TTC549 (cell line): Measurements from ENCODE around the gene GPR137B.
"Not testable (repeated sequence)": the region's sequence is repeated elsewhere in the genome, so short reads cannot be mapped to it uniquely, and the experiment has no call there.

ENCODE experiments used
- FAIRE-seq: peaks from 2 replicates; lab custom pipeline; 2012; peaks lifted over from hg19 to GRCh38; lab: Jason Lieb, UNC

GPR137B gene

DNA sequence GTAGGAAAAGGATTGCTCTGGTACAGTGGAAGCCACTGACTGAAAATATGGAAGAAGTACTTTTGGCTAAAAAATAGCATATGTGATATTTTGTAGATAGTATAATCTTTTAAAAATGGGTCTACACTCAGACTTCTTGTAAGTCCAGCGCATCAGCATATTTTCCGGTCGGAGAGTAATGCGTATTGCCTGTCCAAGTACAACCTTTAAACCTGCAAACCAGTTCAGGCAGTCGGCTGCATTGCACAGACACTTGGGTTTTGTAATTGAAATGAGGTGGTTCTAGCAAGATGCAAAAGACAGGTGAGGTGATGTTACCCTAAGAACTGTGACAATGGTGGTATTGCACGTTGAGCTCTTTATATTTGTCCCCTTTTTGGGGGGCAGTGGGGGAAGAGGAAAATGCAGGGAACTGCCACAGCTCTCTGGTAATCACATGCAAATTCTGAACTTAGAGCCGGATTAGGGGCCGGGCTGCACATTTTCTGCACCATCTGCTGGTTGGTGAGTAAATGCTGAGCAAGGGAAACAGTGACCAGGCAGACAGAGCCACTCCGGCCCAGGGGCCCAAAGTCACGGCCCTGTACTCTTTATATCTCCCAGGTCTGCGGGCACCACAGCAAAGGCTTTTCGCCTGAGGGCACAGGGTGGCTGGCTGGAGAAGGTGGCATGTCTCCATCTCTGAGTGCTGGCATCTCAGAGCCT is 2.3 kb downstream of the GPR137B start:
- FAIRE-seq = no peak

GRCh38 chr1:236147068-236147467 is 4.7 kb downstream of the GPR137B start:
- no peak for FAIRE-seq

GRCh38 chr1:236147521-236148469 is 5.5 kb downstream of the GPR137B start:
- no peak for FAIRE-seq

DNA sequence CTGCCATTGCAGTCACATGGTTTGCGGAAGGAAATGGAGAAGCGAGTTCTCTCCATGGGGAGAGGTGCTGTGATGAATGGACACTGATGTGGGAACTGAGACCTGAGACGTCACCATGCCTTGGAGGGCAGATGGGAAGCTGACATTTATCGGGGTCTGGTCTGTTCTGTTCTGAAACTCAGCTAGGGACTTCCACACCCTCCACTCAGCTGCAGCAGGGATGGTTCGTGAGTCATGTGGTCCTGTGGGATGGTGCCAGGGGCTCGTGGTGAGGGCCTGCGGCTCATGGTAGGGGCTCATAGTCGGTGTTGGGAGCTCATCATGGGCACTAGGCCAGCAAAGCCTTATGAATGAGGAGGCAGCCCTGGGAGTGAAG is 6.1 kb downstream of the GPR137B start:
- FAIRE-seq = no peak

DNA sequence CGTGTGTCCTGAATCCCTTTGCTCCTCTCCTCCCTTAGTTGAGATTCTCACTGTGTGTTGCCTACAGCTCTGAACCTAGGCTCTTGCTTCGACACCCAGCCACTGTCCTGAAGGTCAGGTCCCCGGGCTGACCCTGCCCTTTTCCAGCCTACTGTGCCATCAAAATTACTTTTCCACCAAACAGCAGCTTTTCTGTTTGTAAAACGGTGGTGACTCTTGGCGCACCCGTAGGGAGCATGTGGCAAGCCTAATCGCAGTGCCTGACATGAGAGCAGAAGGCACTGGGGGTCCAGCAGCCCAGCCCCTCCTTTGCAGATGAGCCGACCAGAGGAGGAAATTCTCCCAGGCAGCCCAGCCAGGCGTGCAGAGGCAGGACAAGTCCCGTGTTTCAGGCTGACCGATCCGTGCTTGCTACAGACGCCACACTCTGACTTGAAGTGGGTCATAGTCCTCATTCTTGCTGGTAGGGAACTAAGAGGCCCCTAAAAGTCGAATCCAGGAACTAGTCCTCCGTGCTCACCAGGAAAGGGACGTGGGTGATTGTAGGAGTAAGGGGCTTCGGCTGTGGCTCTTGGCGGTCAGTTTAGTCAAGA is 6.8 kb downstream of the GPR137B start:
- FAIRE-seq = no peak

DNA sequence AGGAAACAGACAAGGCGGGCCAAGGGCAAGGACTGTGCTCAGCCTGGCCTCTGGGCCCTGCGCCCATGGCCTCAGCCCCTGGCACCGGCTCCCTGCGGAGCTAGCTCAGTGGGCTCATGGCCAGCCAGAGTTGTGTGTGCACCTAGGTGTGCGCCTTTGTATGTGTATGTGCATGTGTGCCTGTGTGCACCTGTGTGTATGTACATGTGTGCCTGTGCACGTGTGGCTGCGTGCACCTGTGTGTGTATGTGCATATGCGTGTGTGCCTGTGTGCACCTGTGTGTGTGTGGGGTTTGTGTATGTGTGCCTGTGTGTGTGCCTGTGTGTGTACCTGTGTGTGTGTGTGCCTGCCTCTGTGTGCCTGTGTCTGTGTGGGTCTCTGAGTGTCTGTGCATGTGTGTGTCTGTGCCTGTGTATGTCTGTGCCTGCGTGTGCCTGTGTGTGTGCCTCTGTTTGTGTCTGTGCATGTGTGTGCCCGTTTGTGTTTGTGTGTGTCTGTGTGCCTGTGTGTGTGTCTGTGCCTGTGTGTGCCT is 7.4 kb downstream of the GPR137B start:
- no peak for FAIRE-seq

DNA sequence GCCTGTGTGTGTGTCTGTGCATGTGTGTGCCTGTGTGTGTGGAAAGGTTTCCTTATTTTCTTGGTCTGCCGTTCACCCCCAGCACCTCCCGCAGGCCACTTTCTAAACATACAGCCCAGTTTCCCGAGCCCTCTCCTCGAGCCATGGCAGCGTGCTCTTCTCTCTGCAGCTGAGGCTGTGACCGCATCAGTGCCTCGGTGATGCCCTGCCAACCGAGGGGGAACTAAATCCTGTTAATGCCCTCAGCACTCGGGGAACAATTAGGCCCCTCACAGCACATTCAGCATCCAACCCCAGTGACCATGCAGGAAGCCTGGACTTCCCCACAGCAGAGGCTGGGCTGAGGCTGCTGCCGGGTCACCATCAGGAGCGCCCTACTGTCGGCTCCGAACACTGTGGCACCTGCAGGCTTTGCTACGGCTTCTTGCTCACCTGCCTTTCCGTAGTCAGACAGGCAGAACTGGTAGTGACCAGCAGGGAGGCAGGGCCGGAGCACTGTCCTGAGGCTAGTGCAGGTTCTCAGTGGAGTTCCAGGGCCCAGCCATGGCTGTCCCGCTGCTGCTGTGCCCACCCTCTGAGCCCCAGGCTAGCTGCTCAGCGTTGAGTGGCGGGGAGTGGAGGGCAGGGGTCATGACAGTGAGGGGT is 8.1 kb downstream of the GPR137B start:
- no peak for FAIRE-seq

DNA sequence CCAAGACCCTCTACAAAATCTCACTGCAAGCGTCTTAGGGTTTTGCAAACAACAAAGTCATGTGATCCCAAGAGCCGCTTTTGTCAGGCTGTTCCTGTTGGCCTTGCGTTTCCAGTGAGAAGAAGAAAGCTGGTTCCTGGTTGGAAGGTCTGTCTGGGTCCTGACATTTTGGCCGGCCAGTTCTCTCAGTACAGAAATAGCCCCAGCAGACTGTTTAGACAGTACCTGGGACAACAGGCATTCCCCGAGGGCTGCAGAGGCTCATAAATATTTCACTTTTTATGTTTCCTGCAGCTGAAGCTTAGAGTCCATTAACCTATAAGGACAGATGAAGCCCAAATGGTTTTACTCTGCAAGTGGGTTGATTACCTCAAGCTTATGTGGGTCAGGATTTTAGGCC is 8.6 kb downstream of the GPR137B start:
- no peak for FAIRE-seq

DNA sequence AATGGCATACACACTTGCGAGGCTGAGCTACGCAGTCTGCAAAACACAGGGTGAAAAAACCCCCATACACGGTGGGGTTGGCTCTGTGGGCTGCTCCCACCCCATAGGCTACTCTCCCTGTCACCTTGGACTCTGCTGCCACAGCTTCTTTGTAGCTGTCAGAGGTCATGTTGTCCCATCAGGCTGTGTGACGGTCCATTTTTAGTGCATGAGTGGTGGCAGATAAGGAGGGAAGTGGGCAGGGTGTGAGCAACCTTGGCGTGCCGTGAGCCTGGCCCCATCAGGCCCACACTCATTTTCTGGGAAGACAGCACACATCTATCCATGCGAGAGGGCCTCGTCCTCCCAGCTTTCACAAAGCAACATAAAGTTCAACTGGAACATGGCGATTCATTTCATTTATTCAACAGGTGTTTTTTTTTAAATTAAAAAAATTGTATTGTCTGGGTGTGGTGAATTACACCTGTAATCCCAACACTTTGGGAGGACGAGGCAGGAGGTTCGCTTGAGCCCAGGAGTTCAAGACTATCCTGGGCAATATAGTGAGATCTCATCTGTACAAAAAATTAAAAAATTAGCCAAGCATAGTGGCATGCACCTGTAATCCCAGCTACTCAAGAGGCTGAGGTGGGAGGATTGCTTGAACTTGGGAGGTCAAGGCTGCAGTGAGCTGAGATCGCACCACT is 9.5 kb downstream of the GPR137B start:
- no peak for FAIRE-seq

GRCh38 chr1:236154126-236154525 is 11.8 kb downstream of the GPR137B start:
- no peak for FAIRE-seq

- no peak for FAIRE-seq
These were observed 12.5 kb downstream of the GPR137B start for GRCh38 chr1:236154671-236155398.

GRCh38 chr1:236155399-236155767 is 13.0 kb downstream of the GPR137B start:
- FAIRE-seq = no peak

DNA sequence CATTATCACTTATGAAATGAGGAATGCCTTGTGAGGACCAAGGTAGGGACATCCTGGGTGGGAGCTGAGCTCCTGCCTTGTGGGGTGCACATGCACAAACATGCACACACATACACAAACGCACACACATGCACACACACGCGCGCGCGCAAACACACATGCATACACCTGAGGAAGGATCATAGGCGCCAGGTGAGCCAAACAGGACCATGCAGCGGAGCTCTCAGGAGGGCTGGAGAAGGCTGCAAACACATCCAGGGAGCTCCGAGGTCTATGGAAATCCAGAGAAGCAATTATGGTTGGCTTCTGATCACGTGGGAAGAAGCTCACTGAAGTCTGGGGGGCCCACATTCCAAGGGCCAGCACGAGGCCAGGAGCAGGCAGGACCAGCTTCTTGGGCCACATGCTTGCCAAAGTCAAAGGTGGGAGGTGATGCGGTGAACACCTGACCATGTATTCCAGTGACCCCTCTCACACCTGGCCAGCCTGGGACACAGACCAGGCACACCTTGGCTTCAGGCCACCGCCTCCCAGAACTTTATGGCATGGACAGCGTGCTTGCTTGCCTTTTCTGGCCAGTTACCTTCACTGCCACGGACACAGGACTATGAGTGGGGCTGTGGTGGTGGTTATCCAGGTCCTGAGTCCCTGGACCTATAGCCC is 13.6 kb downstream of the GPR137B start:
- FAIRE-seq = no peak

- no peak for FAIRE-seq
These were observed 14.3 kb downstream of the GPR137B start for GRCh38 chr1:236156512-236157208.

DNA sequence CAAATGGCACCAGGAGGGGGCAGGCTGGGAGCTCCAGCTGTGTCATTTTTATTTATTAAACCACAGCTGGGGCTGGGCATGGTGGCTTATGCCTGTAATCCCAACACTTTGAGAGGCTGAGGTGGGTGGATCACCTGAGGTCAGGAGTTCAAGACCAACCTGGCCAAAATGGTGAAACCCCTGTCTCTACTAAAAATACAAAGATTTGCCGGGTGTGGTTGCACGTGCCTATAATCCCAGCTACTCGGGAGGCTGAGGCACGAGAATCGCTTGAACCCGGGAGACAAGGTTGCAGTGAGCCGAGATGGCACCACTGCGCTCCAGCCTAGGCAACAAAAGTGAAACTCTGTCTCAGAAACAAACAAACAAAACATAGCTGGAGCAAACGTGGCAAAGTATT is 15.7 kb downstream of the GPR137B start:
- not testable (repeated sequence) for FAIRE-seq

GRCh38 chr1:236158719-236159118 is 16.4 kb downstream of the GPR137B start:
- FAIRE-seq = no peak

DNA sequence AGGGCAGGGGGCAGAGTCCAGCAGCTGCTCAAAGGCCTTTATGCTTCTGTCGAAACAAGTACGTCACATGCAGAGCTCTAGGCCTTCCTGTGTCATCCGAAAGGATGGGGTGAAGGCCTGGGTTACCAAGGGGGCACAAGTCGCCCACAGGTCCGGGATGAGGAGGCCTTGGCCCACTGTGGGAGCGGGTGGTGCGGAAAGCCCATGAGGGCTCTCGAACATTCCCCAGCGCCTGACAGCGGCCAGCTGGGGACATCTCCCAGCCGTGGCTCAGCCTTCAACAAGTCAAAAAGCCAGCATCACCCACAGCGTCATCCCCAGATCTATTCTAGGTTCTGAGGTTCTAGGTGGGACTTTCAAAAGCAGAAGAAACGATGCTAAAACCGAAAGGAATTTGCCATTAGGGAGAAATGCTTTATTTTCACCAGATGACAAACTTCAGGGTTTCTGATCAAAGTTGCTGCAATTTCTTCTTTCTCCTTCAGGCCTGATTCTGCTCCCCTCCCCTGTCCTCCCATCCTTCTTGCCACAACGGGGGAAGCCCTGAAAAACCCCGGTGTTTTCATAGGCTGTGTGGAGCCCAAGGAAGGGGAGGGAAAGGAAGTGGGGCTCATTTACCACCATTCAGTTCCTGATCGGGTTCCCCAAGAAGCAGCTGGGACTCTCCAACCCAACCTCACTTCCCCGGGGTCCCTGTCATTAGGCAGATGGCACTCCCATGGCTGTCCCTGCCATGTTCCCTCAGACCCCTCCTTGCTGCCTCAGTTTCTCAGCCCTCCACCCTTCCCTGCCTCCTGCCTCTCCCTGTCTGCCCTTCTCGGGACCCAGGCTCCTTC is 17.6 kb downstream of the GPR137B start:
- no peak for FAIRE-seq

DNA sequence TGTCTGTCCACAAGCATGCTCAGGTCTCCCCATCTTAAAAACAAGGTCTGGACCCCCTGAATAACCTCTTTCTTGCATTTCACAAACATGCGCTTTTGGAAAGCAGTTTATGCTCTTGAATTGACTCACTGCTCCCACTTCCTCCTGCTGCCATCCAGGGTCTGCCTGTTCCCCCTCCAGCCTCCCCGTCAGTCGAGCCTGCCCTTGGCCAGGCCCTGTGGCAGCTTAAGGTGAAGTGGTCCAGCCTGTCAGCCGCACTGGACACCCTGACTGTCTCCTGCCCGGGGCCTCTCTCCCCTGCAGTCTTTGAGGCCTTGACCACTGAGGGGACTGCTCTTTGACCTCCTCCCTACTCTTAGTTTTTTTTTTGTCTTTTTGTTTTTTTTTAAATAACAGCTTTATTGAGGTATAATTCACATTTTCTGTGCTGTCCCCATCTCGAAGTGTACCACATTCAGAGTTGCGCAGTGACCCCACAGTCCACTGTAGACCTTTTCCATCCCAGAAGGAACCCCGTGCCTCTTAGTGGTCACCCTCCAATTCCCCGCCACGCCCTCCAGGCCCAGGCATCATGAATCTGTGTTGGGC is 18.3 kb downstream of the GPR137B start:
- no peak for FAIRE-seq

DNA sequence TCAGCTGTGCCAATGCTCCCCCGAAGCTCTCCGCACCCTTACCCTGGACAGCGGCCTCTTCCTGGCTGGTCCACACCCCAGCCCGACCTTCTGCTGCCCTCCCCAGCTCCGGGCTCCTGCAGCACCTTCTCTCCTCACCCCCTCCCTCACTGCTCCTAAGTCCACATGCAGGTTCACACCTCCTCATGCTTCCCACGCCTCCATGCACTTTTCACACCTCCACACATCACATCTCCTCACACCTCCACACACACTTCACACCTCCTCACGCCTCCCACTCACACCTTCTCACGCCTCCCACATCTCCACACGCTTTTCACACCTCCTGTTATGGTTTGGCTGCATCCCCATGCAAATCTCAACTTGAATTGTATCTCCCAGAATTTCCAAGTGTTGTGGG is 18.9 kb downstream of the GPR137B start:
- FAIRE-seq = no peak
